ENCODE data around the gene SETD2. TPM values are rescaled to one million over a fixed set of nuclear protein-coding genes. Genes with fewer than 3 reads are reported as not detected.
A peak's percentile ranks its signal among the peaks of the same experiment; 100 is the strongest.

SETD2 gene
- polyA plus RNA-seq, 1 of the 3 experiments (the other 2 are of a cell fraction), result 12.1 TPM

DNA sequence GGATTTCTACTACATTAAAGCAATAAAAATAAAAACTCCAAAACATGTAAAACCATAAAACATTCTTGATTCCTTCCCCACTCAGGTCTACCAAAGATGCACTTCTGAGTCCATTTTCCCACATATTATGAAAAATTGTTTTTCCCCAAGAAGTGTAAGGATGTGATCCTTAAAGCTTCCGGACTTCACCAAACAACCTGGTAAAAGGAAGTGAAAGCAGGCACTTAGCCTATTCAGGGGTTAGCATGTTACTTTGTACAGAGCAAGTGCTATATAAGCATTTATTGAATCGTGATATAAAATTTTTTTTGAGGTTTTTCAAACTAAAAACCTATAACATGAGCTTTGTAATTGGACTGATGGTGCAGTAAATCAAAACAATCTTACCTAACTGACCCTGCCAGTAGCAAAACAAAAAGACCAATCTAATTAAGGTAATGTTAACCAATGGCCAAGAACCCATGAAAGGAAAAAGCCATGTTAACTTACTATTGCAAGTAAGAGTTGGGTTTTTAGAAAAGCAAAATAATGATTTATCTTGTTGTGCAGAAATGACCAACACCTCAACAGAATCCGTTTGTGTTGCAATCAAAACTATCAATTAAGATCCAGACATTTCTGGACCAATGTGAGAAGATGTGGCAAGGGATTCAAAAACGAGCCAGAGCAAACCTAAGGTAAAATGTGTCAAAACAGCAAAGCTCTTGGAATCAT is 1.8 kb downstream of the SETD2 start (continued):
- TF ChIP-seq, protein P1, sequence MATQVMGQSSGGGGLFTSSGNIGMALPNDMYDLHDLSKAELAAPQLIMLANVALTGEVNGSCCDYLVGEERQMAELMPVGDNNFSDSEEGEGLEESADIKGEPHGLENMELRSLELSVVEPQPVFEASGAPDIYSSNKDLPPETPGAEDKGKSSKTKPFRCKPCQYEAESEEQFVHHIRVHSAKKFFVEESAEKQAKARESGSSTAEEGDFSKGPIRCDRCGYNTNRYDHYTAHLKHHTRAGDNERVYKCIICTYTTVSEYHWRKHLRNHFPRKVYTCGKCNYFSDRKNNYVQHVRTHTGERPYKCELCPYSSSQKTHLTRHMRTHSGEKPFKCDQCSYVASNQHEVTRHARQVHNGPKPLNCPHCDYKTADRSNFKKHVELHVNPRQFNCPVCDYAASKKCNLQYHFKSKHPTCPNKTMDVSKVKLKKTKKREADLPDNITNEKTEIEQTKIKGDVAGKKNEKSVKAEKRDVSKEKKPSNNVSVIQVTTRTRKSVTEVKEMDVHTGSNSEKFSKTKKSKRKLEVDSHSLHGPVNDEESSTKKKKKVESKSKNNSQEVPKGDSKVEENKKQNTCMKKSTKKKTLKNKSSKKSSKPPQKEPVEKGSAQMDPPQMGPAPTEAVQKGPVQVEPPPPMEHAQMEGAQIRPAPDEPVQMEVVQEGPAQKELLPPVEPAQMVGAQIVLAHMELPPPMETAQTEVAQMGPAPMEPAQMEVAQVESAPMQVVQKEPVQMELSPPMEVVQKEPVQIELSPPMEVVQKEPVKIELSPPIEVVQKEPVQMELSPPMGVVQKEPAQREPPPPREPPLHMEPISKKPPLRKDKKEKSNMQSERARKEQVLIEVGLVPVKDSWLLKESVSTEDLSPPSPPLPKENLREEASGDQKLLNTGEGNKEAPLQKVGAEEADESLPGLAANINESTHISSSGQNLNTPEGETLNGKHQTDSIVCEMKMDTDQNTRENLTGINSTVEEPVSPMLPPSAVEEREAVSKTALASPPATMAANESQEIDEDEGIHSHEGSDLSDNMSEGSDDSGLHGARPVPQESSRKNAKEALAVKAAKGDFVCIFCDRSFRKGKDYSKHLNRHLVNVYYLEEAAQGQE (IDR thresholded peaks at IDR 0.05; ENCODE audit: low read depth, low read length), result no peak
- no peak for TF ChIP-seq CHD2 (IDR thresholded peaks at IDR 0.05; ENCODE audit: low read length, partially characterized antibody)

DNA sequence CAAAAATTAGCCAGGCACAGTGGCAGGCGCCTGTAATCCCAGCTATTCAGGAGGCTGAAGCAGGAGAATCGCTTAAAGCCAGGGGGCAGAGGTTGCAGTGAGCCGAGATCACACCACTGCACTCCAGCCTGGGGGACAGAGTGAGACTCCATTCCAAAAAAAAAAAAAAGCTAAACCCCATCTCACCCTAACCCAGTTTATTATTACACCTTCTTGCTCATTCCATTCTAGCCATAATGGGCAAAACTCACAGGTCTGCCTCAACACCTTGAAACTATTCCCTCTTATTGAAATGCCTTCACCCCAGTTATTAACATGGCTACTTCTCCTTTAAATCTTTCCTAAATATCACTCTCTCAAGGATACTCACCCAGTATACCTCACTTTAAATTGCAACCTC is 4.1 kb downstream of the SETD2 start:
- CTCF ChIA-PET, result no interaction called here
- no peak overlapping the region for H3K9ac ChIP-seq
- DNase-seq, result no peak

More for the DNA sequence above, 4.1 kb downstream of the SETD2 start:
- H2AFZ ChIP-seq (ENCODE audit: low read depth), result no peak overlapping the region
- TF ChIP-seq RFX5 (IDR thresholded peaks at IDR 0.05; ENCODE audit: low read length), result no peak
- no peak for TF ChIP-seq ELF1 (IDR thresholded peaks at IDR 0.05)
- TF ChIP-seq, protein P1 (IDR thresholded peaks at IDR 0.05; ENCODE audit: low read depth, low read length), result no peak
- no peak for TF ChIP-seq RCOR1 (IDR thresholded peaks at IDR 0.05; ENCODE audit: low read length)
- TF ChIP-seq FOSL2 (IDR thresholded peaks at IDR 0.05; ENCODE audit: borderline replicate concordance, low read depth), result no peak
- no peak for TF ChIP-seq SIN3A (IDR thresholded peaks at IDR 0.05; ENCODE audit: borderline replicate concordance, low read depth, low read length)
- no peak for TF ChIP-seq RXRA (IDR thresholded peaks at IDR 0.05; ENCODE audit: borderline replicate concordance, low read depth)
- no peak for TF ChIP-seq EZH2phosphoT487 (IDR thresholded peaks at IDR 0.05; ENCODE audit: borderline replicate concordance, low read depth)
- TF ChIP-seq SMC3 (IDR thresholded peaks at IDR 0.05; ENCODE audit: low read depth, low read length), result no peak
- TF ChIP-seq RAD21 (IDR thresholded peaks at IDR 0.05; ENCODE audit: low read length), result no peak
- TF ChIP-seq, protein P2, sequence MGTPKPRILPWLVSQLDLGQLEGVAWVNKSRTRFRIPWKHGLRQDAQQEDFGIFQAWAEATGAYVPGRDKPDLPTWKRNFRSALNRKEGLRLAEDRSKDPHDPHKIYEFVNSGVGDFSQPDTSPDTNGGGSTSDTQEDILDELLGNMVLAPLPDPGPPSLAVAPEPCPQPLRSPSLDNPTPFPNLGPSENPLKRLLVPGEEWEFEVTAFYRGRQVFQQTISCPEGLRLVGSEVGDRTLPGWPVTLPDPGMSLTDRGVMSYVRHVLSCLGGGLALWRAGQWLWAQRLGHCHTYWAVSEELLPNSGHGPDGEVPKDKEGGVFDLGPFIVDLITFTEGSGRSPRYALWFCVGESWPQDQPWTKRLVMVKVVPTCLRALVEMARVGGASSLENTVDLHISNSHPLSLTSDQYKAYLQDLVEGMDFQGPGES (IDR thresholded peaks at IDR 0.05; ENCODE audit: low read depth, low read length), result no peak
- TF ChIP-seq, protein P3, sequence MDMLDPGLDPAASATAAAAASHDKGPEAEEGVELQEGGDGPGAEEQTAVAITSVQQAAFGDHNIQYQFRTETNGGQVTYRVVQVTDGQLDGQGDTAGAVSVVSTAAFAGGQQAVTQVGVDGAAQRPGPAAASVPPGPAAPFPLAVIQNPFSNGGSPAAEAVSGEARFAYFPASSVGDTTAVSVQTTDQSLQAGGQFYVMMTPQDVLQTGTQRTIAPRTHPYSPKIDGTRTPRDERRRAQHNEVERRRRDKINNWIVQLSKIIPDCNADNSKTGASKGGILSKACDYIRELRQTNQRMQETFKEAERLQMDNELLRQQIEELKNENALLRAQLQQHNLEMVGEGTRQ (IDR thresholded peaks at IDR 0.05; ENCODE audit: borderline replicate concordance, low read depth, low read length), result no peak
- TF ChIP-seq, protein P4, sequence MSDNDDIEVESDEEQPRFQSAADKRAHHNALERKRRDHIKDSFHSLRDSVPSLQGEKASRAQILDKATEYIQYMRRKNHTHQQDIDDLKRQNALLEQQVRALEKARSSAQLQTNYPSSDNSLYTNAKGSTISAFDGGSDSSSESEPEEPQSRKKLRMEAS (IDR thresholded peaks at IDR 0.05; ENCODE audit: low read depth), result no peak
- TF ChIP-seq, protein P5, sequence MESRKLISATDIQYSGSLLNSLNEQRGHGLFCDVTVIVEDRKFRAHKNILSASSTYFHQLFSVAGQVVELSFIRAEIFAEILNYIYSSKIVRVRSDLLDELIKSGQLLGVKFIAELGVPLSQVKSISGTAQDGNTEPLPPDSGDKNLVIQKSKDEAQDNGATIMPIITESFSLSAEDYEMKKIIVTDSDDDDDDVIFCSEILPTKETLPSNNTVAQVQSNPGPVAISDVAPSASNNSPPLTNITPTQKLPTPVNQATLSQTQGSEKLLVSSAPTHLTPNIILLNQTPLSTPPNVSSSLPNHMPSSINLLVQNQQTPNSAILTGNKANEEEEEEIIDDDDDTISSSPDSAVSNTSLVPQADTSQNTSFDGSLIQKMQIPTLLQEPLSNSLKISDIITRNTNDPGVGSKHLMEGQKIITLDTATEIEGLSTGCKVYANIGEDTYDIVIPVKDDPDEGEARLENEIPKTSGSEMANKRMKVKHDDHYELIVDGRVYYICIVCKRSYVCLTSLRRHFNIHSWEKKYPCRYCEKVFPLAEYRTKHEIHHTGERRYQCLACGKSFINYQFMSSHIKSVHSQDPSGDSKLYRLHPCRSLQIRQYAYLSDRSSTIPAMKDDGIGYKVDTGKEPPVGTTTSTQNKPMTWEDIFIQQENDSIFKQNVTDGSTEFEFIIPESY (IDR thresholded peaks at IDR 0.05; ENCODE audit: borderline replicate concordance, low read depth), result no peak
- TF ChIP-seq EP300 (IDR thresholded peaks at IDR 0.05; ENCODE audit: borderline replicate concordance in 1 of 2, low read depth in 1 of 2, low read length in 1 of 2), result no peak
- no peak for TF ChIP-seq NRF1 (IDR thresholded peaks at IDR 0.05; ENCODE audit: low read depth, low read length)
- POLR2A ChIA-PET, result interaction anchor here (0.6 kb wide), 1 partner anchor 417 kb away, joined by 3 read pairs; no protein-coding TSS in a partner anchor
- WGBS (ENCODE audit: low lambda C conversion rate), result 89% methylated on average over 3 of the region's 3 CpGs
- H3K4me1 ChIP-seq (ENCODE audit: control insufficient read depth in 1 of 2, insufficient read depth in 2 of 2, low read depth in 1 of 2, low read length in 1 of 2), result peaks cover 0 to 10% of the 10 kb centered on the region in 2 experiments; a peak in 2 of 4 replicates
- H3K9me2 ChIP-seq, result no peaks in the 10 kb centered on the region
- H3K27me3 ChIP-seq (ENCODE audit: insufficient read depth), result no peaks in the 10 kb centered on the region
- H3K27ac ChIP-seq (ENCODE audit: low read depth in 2 of 2, low read length in 1 of 2), result no peak overlapping the region
- peak overlapping the region; percentile 28; the same call in 1 of the 2 replicates for H3K4me2 ChIP-seq
- H3K36me3 ChIP-seq (replicated peaks in 1 of 2; ENCODE audit: control insufficient read depth in 1 of 2, insufficient read depth in 2 of 2, low read length in 1 of 2), result peaks cover 0 to 3% of the 10 kb centered on the region in 2 experiments
- H3K9me3 ChIP-seq, result no peaks in the 10 kb centered on the region
- peaks cover 79% of the 10 kb centered on the region for H4K20me1 ChIP-seq (ENCODE audit: insufficient read depth)
- no peak overlapping the region for H3K4me3 ChIP-seq (ENCODE audit: low read depth in 2 of 2, low read length in 1 of 2)
- H3F3A ChIP-seq (replicated peaks; ENCODE audit: insufficient read depth), result peaks cover 20% of the 10 kb centered on the region
- H3K79me2 ChIP-seq (ENCODE audit: insufficient read depth), result peaks cover 97% of the 10 kb centered on the region
